ENCODE data around the gene HNRNPUL1. TPM values are rescaled to one million over a fixed set of nuclear protein-coding genes. Genes with fewer than 3 reads are reported as not detected.
"Not testable (repeated sequence)": the region's sequence is repeated elsewhere in the genome, so short reads cannot be mapped to it uniquely, and the experiment has no call there.

Gene HNRNPUL1
- total RNA-seq, 1 experiment from 2014 or later: 158 TPM

GRCh38 chr19:41226874-41227390 lies 37.2 kb upstream of the HNRNPUL1 start:
- Histone ChIP-seq H3K9ac (ENCODE audit: low read length) (peak overlapping the region; percentile 75), H3K9me3 (ENCODE audit: low read length) (no peaks in the 10 kb centered on the region), H3K27ac (ENCODE audit: low read length) (peak overlapping the region; percentile 97), H3K79me2 (ENCODE audit: low read length) (peaks cover 43% of the 10 kb centered on the region), H3K36me3 (ENCODE audit: low read depth, low read length) (peaks cover 14% of the 10 kb centered on the region; the same call in 1 of the 2 replicates), H3K4me2 (ENCODE audit: low read length) (peak overlapping the region; percentile 81), H3K9me2 (replicated peaks; ENCODE audit: low read length) (no peaks in the 10 kb centered on the region), H3K4me3 (ENCODE audit: low read length) (peak overlapping the region; percentile 59), H2AFZ (ENCODE audit: low read length) (no peak overlapping the region), H3K27me3 (ENCODE audit: low read length) (no peaks in the 10 kb centered on the region), H3F3A (ENCODE audit: low read length, unreplicated experiment) (peaks cover 3% of the 10 kb centered on the region), H4K20me1 (ENCODE audit: low read length) (no peaks in the 10 kb centered on the region), H3K4me1 (ENCODE audit: insufficient read depth, low read length) (peaks cover 42% of the 10 kb centered on the region)
- no peak for DNase-seq
- intact Hi-C loops (cut with micrococcal nuclease): no loop called here
- ChIA-PET CTCF (no interaction called here), POLR2A (ENCODE audit: unreplicated experiment) (no interaction called here)
- no peak for TF ChIP-seq EZH2 (IDR thresholded peaks at IDR 0.05; ENCODE audit: low read length, unreplicated experiment)
- TF ChIP-seq EZH2phosphoT487 (IDR thresholded peaks at IDR 0.05; ENCODE audit: borderline replicate concordance, low read length): no peak
- no peak for TF ChIP-seq CTCF (conservative IDR thresholded peaks at IDR 0.05; ENCODE audit: low read depth, low read length)
- no TSS peak for BruUV-seq (replicated peaks)
- no peak for ATAC-seq

- intact Hi-C loops (cut with micrococcal nuclease): no loop called here
- CTCF ChIA-PET: no interaction called here
- H3K4me1 ChIP-seq (ENCODE audit: insufficient read depth, low read length): peaks cover 31% of the 10 kb centered on the region
- no peaks in the 10 kb centered on the region for H3K27me3 ChIP-seq (ENCODE audit: low read length)
- H3K4me2 ChIP-seq (ENCODE audit: low read length): no peak overlapping the region
- no peak overlapping the region for H2AFZ ChIP-seq (ENCODE audit: low read length)
- no peaks in the 10 kb centered on the region for H3K9me3 ChIP-seq (ENCODE audit: low read length)
- H3F3A ChIP-seq (ENCODE audit: low read length, unreplicated experiment): peaks cover under 1% of the 10 kb centered on the region
- ATAC-seq (no peak), DNase-seq (no peak)
- TF ChIP-seq EZH2phosphoT487 (IDR thresholded peaks at IDR 0.05; ENCODE audit: borderline replicate concordance, low read length): no peak
- no peak for TF ChIP-seq CTCF (conservative IDR thresholded peaks at IDR 0.05; ENCODE audit: low read depth, low read length)
- TF ChIP-seq EZH2 (IDR thresholded peaks at IDR 0.05; ENCODE audit: low read length, unreplicated experiment): no peak
- BruUV-seq (replicated peaks): no TSS peak
- H3K36me3 ChIP-seq (ENCODE audit: low read depth, low read length): peaks cover 17% of the 10 kb centered on the region
- POLR2A ChIA-PET (ENCODE audit: unreplicated experiment): no interaction called here
- H3K9ac ChIP-seq (ENCODE audit: low read length): no peak overlapping the region
- peaks cover 30% of the 10 kb centered on the region for H3K79me2 ChIP-seq (ENCODE audit: low read length)
- H4K20me1 ChIP-seq (ENCODE audit: low read length): no peaks in the 10 kb centered on the region
- H3K9me2 ChIP-seq (replicated peaks; ENCODE audit: low read length): no peaks in the 10 kb centered on the region
- no peak overlapping the region for H3K27ac ChIP-seq (ENCODE audit: low read length)
- H3K4me3 ChIP-seq (ENCODE audit: low read length): no peak overlapping the region
Observed at GRCh38 chr19:41228486-41228885, 35.7 kb upstream of the HNRNPUL1 start.

GRCh38 chr19:41229338-41229737 lies 34.8 kb upstream of the HNRNPUL1 start:
- H3K79me2 ChIP-seq (ENCODE audit: low read length): peaks cover 21% of the 10 kb centered on the region
- peaks cover 21% of the 10 kb centered on the region for H3K36me3 ChIP-seq (ENCODE audit: low read depth, low read length)
- H3K9ac ChIP-seq (ENCODE audit: low read length); POLR2A ChIA-PET (ENCODE audit: unreplicated experiment); H4K20me1 ChIP-seq (ENCODE audit: low read length); H3F3A ChIP-seq (ENCODE audit: low read length, unreplicated experiment); H3K9me3 ChIP-seq (ENCODE audit: low read length); BruUV-seq (replicated peaks); H3K4me2 ChIP-seq (ENCODE audit: low read length); H3K4me3 ChIP-seq (ENCODE audit: low read length); H2AFZ ChIP-seq (ENCODE audit: low read length); intact Hi-C loops (cut with micrococcal nuclease); H3K9me2 ChIP-seq (replicated peaks; ENCODE audit: low read length); ATAC-seq; H3K27me3 ChIP-seq (ENCODE audit: low read length); H3K27ac ChIP-seq (ENCODE audit: low read length): not testable (repeated sequence)
- DNase-seq: peak; percentile 45
- H3K4me1 ChIP-seq (ENCODE audit: insufficient read depth, low read length): peaks cover 23% of the 10 kb centered on the region
- CTCF ChIA-PET: interaction anchor here (0.6 kb wide), 1 partner anchor 35 kb away, joined by 5 read pairs; the partner anchor contains the start of gene HNRNPUL1
